Stimulated activated CD8-positive, alpha-beta memory T cell treated with anti-CD3 and anti-CD28 coated beads, Interleukin-2, amount 100 ng/mL, for 1 hour (primary cell): ENCODE measurements around the gene ZSCAN30.

ENCODE experiments used
- DNase-seq, 2 donors: peaks; one replicate each; pipeline ENCODE4 v3.0.0-alpha.2; 2020; ENCODE audit warnings: low read depth in 2 of 2

The ZSCAN30 gene

GRCh38 chr18:35282353-35282752, 7.7 kb downstream of the ZSCAN30 start:
- no peak for DNase-seq

GRCh38 chr18:35278969-35279368, 11.1 kb downstream of the ZSCAN30 start:
- no peak for DNase-seq

GRCh38 chr18:35278085-35278484, 11.9 kb downstream of the ZSCAN30 start:
- DNase-seq: no peak

- DNase-seq: no peak
Observed at GRCh38 chr18:35277633-35278032, 12.4 kb downstream of the ZSCAN30 start.

GRCh38 chr18:35276267-35276666, 13.8 kb downstream of the ZSCAN30 start:
- no peak for DNase-seq

GRCh38 chr18:35271656-35272055, 18.4 kb downstream of the ZSCAN30 start:
- DNase-seq: no peak

- no peak for DNase-seq
Observed at GRCh38 chr18:35268821-35269220, 21.2 kb downstream of the ZSCAN30 start.

GRCh38 chr18:35267809-35268208, 22.2 kb downstream of the ZSCAN30 start:
- DNase-seq: no peak

GRCh38 chr18:35267161-35267651, 22.8 kb downstream of the ZSCAN30 start:
- DNase-seq: peak; percentile 42 to 58

- no peak for DNase-seq
Observed at GRCh38 chr18:35264409-35264808, 25.6 kb downstream of the ZSCAN30 start.

- DNase-seq: no peak
Observed at GRCh38 chr18:35256947-35257346, 33.1 kb downstream of the ZSCAN30 start.

GRCh38 chr18:35253655-35254287, 36.3 kb downstream of the ZSCAN30 start:
- no peak for DNase-seq

GRCh38 chr18:35252466-35252865, 37.6 kb downstream of the ZSCAN30 start:
- no peak for DNase-seq

GRCh38 chr18:35248429-35248828, 41.6 kb downstream of the ZSCAN30 start:
- DNase-seq: no peak

- DNase-seq: no peak
Observed at GRCh38 chr18:35247412-35248249, 42.4 kb downstream of the ZSCAN30 start.

GRCh38 chr18:35246831-35247230, 43.2 kb downstream of the ZSCAN30 start:
- no peak for DNase-seq

- no peak for DNase-seq
Observed at GRCh38 chr18:35245719-35246317, 44.2 kb downstream of the ZSCAN30 start.

GRCh38 chr18:35244671-35245070, 45.4 kb downstream of the ZSCAN30 start:
- DNase-seq: no peak

- no peak for DNase-seq
Observed at GRCh38 chr18:35242426-35242825, 47.6 kb downstream of the ZSCAN30 start.

- no peak for DNase-seq
Observed at GRCh38 chr18:35241448-35241804, 48.6 kb downstream of the ZSCAN30 start.

GRCh38 chr18:35240664-35241447, 49.2 kb downstream of the ZSCAN30 start, which contains the start of gene ZNF397:
ZNF397 (plus strand) TSS chr18:35241034; CDS start chr18:35242471, 1,437 bp downstream.
- peak; percentile 95 for DNase-seq

- DNase-seq: no peak
Observed at GRCh38 chr18:35239314-35239713, 50.7 kb downstream of the ZSCAN30 start.
